MM.1S (cell line): ENCODE data around the gene ERAS.
"Not testable (repeated sequence)": the region's sequence is repeated elsewhere in the genome, so short reads cannot be mapped to it uniquely, and the experiment has no call there.

Experiments used
- CTCF ChIP-seq: fragments of 300-600 bp; sonication (generic); IDR thresholded peaks from 2 replicates; pipeline ENCODE4 v1.5.1; 2016; ENCODE audit warnings: antibody characterized with exemption, low read length, mixed read lengths
- EZH2 ChIP-seq: fragments of 300-600 bp; sonication (generic); optimal IDR thresholded peaks from 2 replicates; pipeline ENCODE3; 2017; ENCODE audit warnings: low read depth, mild to moderate bottlenecking, antibody characterized with exemption, low read length, mixed read lengths
- EZH2phosphoT487 ChIP-seq: fragments of 300-600 bp; sonication (generic); IDR thresholded peaks from 2 replicates; pipeline ENCODE4 v1.6.1; 2018; ENCODE audit warnings: antibody characterized with exemption, low read length

- TF ChIP-seq CTCF, EZH2, EZH2phosphoT487: not testable (repeated sequence)
Observed at GRCh38 chrX:48819394-48819793, 6.9 kb upstream of the ERAS start.
